Duodenal mucosa (tissue), 2 donors: ENCODE results near the gene NRXN3.

Experiments
- H3K27ac ChIP-seq: one replicate; pipeline ENCODE4 v1.7.0; 2013; ENCODE audit warnings: low read depth, low read length
- H3K27me3 ChIP-seq, 2 donors: one replicate each; pipeline ENCODE4 v1.7.0; 2013; ENCODE audit warnings: low read length in 2 of 2, control low read depth in 1 of 2; ENCODE audit not compliant: insufficient read depth in 2 of 2, control insufficient read depth in 1 of 2
- H3K36me3 ChIP-seq, 2 donors: one replicate each; pipeline ENCODE4 v1.7.0; 2013; ENCODE audit warnings: low read length in 2 of 2, control low read depth in 1 of 2; ENCODE audit not compliant: insufficient read depth in 2 of 2, control insufficient read depth in 1 of 2
- H3K4me1 ChIP-seq, 2 donors: one replicate each; pipeline ENCODE4 v1.7.0; 2013; ENCODE audit warnings: low read length in 2 of 2, control low read depth in 1 of 2; ENCODE audit not compliant: insufficient read depth in 2 of 2, control insufficient read depth in 1 of 2
- H3K4me3 ChIP-seq, 2 donors: one replicate each; pipeline ENCODE4 v1.7.0; 2013; ENCODE audit warnings: low read length in 2 of 2, low read depth in 1 of 2
- H3K9ac ChIP-seq, 2 donors: one replicate each; pipeline ENCODE4 v1.7.0; 2013; ENCODE audit warnings: low read length in 2 of 2, low read depth in 1 of 2
- H3K9me3 ChIP-seq, 2 donors: one replicate each; pipeline ENCODE4 v1.7.0; 2013; ENCODE audit warnings: low read length in 2 of 2, control low read depth in 1 of 2; ENCODE audit not compliant: control insufficient read depth in 1 of 2

NRXN3 gene

DNA sequence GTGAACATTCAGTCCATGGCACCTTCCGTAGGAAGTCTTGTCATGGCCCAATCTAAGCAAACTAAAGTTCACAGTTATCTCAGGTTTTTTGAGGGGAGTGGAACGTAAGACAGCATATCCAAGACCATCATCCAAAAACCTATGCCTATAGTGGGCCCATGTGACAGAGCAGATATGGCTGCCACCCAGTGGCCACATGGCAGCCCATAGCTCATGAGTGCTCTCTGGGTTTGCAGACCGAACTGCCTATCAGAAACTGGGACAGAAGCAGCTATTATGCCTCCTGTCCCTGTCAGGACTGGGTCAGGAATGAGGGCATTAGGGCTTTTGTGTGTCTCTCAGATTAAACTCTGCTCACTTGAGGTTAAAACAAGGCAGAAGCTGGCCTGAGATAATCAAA lies 503.7 kb downstream of the NRXN3 start:
- H3K4me1 ChIP-seq = no peaks in the 10 kb centered on the region
- H3K9me3 ChIP-seq = no peaks in the 10 kb centered on the region
- no peaks in the 10 kb centered on the region for H3K36me3 ChIP-seq

GRCh38 chr14:78674820-78675219 lies 504.6 kb downstream of the NRXN3 start:
- H3K9ac ChIP-seq = no peak overlapping the region
- no peaks in the 10 kb centered on the region for H3K27me3 ChIP-seq
- H3K4me3 ChIP-seq = no peak overlapping the region
- no peaks in the 10 kb centered on the region for H3K9me3 ChIP-seq
- H3K4me1 ChIP-seq = no peaks in the 10 kb centered on the region
- no peaks in the 10 kb centered on the region for H3K36me3 ChIP-seq
- no peak overlapping the region for H3K27ac ChIP-seq

More for the DNA sequence above, 503.7 kb downstream of the NRXN3 start:
- Histone ChIP-seq H3K27me3 (no peaks in the 10 kb centered on the region), H3K9ac (no peak overlapping the region), H3K4me3 (no peak overlapping the region), H3K27ac (no peak overlapping the region)

GRCh38 chr14:78683206-78683605 lies 513.0 kb downstream of the NRXN3 start:
- Histone ChIP-seq H3K4me1 (no peaks in the 10 kb centered on the region), H3K4me3 (no peak overlapping the region), H3K36me3 (no peaks in the 10 kb centered on the region), H3K27ac (no peak overlapping the region), H3K9ac (no peak overlapping the region), H3K9me3 (no peaks in the 10 kb centered on the region), H3K27me3 (no peaks in the 10 kb centered on the region)

DNA sequence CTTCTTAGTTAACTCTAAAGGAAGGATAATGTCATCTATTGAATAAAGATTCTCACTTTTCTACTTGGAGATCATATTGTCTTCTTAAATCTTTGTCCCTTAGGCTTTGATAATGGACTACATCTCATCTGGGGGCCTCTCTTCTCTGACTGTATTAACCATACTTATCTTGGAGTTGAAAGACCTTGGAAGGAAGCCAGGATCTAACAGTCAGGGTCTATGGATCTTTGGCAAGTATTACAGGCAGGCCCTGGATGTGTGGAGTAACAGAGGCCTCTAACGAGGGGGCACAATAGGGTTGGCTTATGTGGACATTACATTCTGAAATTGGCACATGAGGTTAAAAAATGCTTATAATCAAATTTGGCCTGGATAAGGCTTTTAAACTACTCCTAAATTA lies 513.8 kb downstream of the NRXN3 start:
- H3K9ac ChIP-seq = no peak overlapping the region
- H3K27ac ChIP-seq = no peak overlapping the region
- no peaks in the 10 kb centered on the region for H3K9me3 ChIP-seq
- H3K4me3 ChIP-seq = no peak overlapping the region
- H3K36me3 ChIP-seq = no peaks in the 10 kb centered on the region
- H3K27me3 ChIP-seq = no peaks in the 10 kb centered on the region
- no peaks in the 10 kb centered on the region for H3K4me1 ChIP-seq

DNA sequence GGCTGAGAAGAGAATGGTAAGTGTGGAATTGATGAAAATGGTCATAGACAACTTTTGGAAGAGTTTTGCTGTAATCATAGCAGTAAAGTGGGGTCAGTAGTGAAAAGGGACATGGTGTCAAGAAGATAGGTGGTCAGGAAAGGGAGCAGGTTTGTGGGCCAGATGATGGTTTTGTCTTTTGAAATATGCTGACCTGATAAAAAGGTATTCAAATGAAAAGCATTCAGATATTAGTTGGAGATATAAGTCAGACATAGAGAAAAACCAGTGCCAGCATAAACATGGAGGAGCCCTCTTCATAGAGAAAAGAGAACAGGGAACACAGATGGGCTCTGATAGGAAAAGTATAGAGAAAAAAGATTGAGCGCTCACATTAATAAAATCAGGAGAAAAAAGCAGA lies 518.3 kb downstream of the NRXN3 start:
- H3K27me3 ChIP-seq = no peaks in the 10 kb centered on the region
- no peaks in the 10 kb centered on the region for H3K9me3 ChIP-seq
- no peak overlapping the region for H3K4me3 ChIP-seq
- H3K9ac ChIP-seq = no peak overlapping the region
- no peaks in the 10 kb centered on the region for H3K4me1 ChIP-seq
- no peak overlapping the region for H3K27ac ChIP-seq
- H3K36me3 ChIP-seq = no peaks in the 10 kb centered on the region

DNA sequence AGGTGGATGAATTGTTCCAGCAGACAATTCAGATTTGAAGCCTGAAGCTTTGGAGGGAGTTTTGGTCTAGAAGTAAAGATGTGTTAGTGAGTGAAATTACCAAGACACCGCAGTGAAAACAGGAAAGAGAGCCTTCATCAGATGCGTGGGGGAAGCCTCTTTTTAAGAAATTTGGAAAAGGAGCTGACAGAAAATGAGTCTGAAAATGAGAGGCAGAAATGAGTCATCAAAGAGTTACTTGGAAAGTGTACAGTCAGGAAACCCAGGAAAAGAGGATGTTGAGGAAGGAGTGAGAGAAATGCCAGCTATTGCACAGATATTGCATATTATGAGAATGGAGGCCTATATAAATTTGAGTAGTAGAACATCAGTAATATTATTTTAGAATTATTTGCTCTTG lies 520.7 kb downstream of the NRXN3 start:
- Histone ChIP-seq H3K27ac (no peak overlapping the region), H3K4me3 (no peak overlapping the region), H3K27me3 (no peaks in the 10 kb centered on the region), H3K4me1 (no peaks in the 10 kb centered on the region), H3K36me3 (no peaks in the 10 kb centered on the region), H3K9ac (no peak overlapping the region), H3K9me3 (no peaks in the 10 kb centered on the region)

GRCh38 chr14:78697341-78697740 lies 527.2 kb downstream of the NRXN3 start:
- Histone ChIP-seq H3K4me3 (no peak overlapping the region), H3K9ac (no peak overlapping the region), H3K4me1 (no peaks in the 10 kb centered on the region), H3K27me3 (no peaks in the 10 kb centered on the region), H3K27ac (no peak overlapping the region), H3K36me3 (no peaks in the 10 kb centered on the region), H3K9me3 (no peaks in the 10 kb centered on the region)

DNA sequence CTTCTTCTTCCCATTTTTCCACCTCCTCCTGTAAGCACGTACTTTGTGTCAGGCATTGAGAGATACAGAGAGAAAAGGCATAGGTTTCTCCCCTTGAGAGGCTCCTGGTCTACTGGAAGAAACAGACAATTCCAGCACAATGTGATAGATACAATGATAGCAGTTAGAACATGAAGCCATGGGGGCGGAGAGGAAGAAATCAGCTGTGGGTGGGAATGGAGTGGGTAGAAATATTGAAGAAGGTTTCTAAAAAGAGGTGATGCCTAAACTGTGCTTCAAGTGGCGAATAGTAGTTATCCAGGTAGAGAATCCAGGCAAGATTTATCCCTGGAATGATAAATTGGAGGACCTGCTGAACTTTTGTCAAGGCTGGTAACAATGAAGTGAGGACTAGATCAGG lies 528.8 kb downstream of the NRXN3 start:
- H3K27me3 ChIP-seq = no peaks in the 10 kb centered on the region
- no peaks in the 10 kb centered on the region for H3K9me3 ChIP-seq

GRCh38 chr14:78700236-78700635 lies 530.1 kb downstream of the NRXN3 start:
- Histone ChIP-seq H3K9ac (no peak overlapping the region), H3K9me3 (no peaks in the 10 kb centered on the region), H3K36me3 (no peaks in the 10 kb centered on the region), H3K27ac (no peak overlapping the region), H3K27me3 (no peaks in the 10 kb centered on the region), H3K4me3 (no peak overlapping the region), H3K4me1 (no peaks in the 10 kb centered on the region)

More for the DNA sequence above, 528.8 kb downstream of the NRXN3 start:
- Histone ChIP-seq H3K4me3 (no peak overlapping the region), H3K9ac (no peak overlapping the region), H3K27ac (no peak overlapping the region), H3K36me3 (no peaks in the 10 kb centered on the region), H3K4me1 (no peaks in the 10 kb centered on the region)

DNA sequence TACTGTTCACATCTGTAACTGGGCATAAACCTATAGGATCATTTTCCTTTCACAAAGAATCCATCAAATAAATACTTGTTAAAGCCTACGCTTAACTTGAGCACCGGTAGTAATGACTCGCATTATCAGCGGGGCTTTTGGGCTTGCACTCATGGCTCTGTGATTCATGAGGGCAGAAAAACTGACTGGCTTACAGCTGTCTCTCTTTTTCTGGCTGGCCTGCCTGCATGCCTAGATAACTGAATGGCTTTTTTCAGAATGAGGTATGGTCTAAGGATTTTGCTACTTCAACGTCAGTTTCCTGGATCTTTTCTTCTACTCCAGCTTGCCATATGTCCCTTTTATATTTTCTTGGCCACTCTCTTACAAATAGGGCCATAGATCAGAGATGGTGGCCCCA lies 531.1 kb downstream of the NRXN3 start:
- H3K36me3 ChIP-seq = no peaks in the 10 kb centered on the region
- H3K4me3 ChIP-seq = no peak overlapping the region
- no peak overlapping the region for H3K9ac ChIP-seq
- no peaks in the 10 kb centered on the region for H3K4me1 ChIP-seq
- no peaks in the 10 kb centered on the region for H3K9me3 ChIP-seq
- no peak overlapping the region for H3K27ac ChIP-seq
- no peaks in the 10 kb centered on the region for H3K27me3 ChIP-seq

GRCh38 chr14:78704965-78705364 lies 534.8 kb downstream of the NRXN3 start:
- H3K27me3 ChIP-seq = no peaks in the 10 kb centered on the region
- no peak overlapping the region for H3K27ac ChIP-seq
- no peak overlapping the region for H3K9ac ChIP-seq
- H3K9me3 ChIP-seq = no peaks in the 10 kb centered on the region
- H3K4me3 ChIP-seq = no peak overlapping the region
- no peaks in the 10 kb centered on the region for H3K36me3 ChIP-seq
- no peaks in the 10 kb centered on the region for H3K4me1 ChIP-seq
